ENCODE results near the gene CST7.

The CST7 gene

DNA sequence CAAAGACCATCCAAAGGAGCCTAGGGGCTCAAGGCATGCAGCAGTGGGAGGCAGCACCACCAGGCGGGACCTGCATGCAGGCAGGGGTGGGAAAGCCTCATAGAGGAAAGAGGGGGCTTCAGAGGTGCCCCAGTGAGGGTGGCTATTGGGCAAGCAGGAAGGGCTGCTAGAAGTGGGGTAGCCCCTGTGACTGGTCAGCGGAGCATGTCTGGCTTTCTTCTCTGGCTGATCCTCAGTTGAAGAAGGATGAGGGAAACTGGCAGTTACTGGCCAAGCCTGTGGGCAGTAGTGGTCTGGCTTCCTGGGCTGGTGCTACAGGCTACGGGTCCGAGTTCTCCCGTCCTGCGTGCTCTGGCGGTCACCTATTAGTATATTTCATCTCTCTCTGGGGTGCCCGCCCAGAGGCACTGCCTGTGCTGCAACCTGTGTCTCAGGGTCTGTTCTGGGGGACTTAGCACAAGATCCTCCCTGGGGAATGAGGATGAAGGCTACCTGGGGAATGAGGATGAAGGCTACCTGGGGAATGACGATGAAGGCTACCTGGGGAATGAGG lies 35.9 kb upstream of the CST7 start:
- no peak overlapping the region for H2AFZ ChIP-seq (ENCODE audit: low read depth, low read length)
- peaks cover 8% of the 10 kb centered on the region for H3K9me3 ChIP-seq (ENCODE audit: control insufficient read depth, low read length)
- no peak overlapping the region for H2BK12ac ChIP-seq (ENCODE audit: low read length in 2 of 2)
- H3K14ac ChIP-seq (ENCODE audit: low read length in 2 of 2) = no peak overlapping the region
- 78% methylated on average over 9 of the region's 9 CpGs for WGBS
- H3K23ac ChIP-seq (ENCODE audit: low read length in 2 of 2) = no peak overlapping the region
- H2BK15ac ChIP-seq (ENCODE audit: low read depth, poor library complexity, severe bottlenecking) = no peak overlapping the region
- no peak overlapping the region for H3K18ac ChIP-seq (ENCODE audit: low read depth in 1 of 2, low read length in 2 of 2)
- H3K27ac ChIP-seq (ENCODE audit: low read length, poor library complexity, severe bottlenecking) = no peak overlapping the region
- no peak overlapping the region for H3K4ac ChIP-seq (ENCODE audit: low read depth in 1 of 2, low read length in 2 of 2)
- no peak overlapping the region for H4K91ac ChIP-seq (ENCODE audit: low read length)
- peak overlapping the region; percentile 68 for H2AK5ac ChIP-seq (ENCODE audit: low read length, severe bottlenecking)
- H3K79me1 ChIP-seq (replicated peaks; ENCODE audit: low read length, poor library complexity, severe bottlenecking) = no peaks in the 10 kb centered on the region
- H3K36me3 ChIP-seq (ENCODE audit: control insufficient read depth in 1 of 2, insufficient read depth in 2 of 2, low read depth in 1 of 2, low read length in 2 of 2) = no peaks in the 10 kb centered on the region
- no peak overlapping the region for H3K9ac ChIP-seq (ENCODE audit: low read length)
- H3K4me1 ChIP-seq (ENCODE audit: control insufficient read depth, insufficient read depth, low read depth, low read length) = peaks cover 7% of the 10 kb centered on the region
- H3K27me3 ChIP-seq (ENCODE audit: control insufficient read depth in 1 of 2, insufficient read depth in 1 of 2, low read length in 2 of 2) = peaks cover 45 to 51% of the 10 kb centered on the region in 2 experiments
- H3K4me3 ChIP-seq (ENCODE audit: insufficient read depth in 1 of 2, low read depth in 1 of 2, low read length in 2 of 2) = no peak overlapping the region
- no peak overlapping the region for H4K8ac ChIP-seq (ENCODE audit: low read length)
- no peak overlapping the region for H2BK5ac ChIP-seq (ENCODE audit: low read depth, low read length, poor library complexity, severe bottlenecking)
- no peak overlapping the region for H3K4me2 ChIP-seq (ENCODE audit: low read length, poor library complexity, severe bottlenecking)
- no peak for DNase-seq
- H2BK120ac ChIP-seq (ENCODE audit: low read depth, low read length) = no peak overlapping the region

DNA sequence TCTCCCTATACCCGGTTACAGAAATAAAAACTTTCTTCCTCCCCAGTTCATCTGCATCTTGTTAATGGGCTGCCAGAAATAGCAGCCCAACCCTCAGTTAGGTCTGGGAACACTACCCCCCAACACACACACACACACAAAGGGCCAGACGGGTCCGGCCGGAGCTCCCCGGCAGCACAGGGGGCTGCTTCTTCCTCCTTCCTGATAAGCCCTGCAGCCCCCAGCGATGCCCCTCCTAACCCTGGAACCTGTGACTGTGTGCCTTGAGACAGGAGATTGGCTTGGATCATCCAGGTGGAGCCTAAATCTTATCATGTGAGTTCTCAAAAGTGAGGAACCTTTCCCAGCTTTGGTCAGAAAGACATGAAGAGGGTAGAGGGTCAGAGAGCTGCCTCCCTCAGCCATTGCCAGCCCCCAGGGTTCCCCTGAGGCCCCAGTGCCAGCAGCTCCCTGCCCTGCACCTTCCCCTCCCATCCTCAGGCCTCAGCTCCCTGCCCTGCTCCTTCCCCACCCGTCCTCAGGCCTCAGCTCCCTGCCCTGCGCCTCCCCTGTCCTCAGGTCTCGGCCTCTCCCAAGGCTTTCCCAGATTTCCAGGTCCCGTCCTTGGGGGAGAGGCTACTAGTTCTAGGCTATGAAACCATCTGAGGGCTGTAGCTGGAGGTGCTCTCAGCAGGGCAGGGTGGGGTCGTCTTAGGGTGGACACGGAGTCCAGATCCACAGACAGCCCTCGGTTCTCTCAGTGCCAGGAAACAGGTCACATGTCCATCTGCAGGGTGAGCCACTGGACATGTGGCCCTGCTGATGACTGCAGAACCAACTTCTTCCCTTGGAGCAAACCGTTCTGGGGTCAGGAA lies 34.5 kb upstream of the CST7 start:
- 79% methylated on average over 9 of the region's 14 CpGs for WGBS

DNA sequence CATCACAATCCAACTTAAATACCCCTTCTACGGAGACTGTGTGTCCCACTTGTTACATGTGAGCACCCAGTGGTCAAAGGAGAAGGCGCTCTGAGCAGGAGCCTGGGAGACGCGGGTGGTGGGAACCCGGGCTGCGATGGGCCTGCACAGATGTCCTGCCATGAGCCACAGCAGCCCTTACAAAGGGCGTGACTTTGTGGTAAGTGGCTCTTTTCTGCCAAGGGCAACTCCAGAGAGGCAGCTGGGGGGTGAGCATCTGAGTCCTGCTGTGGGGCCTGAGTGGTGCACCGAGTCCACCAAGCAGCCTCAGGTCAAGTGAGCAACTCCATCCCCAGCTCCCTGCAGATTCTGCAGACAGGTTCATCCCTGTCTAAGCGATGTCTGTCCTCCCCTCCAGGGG lies 33.6 kb upstream of the CST7 start:
- Histone ChIP-seq H2AFZ (ENCODE audit: low read depth, low read length) (no peak overlapping the region), H3K4me3 (ENCODE audit: insufficient read depth in 1 of 2, low read depth in 1 of 2, low read length in 2 of 2) (no peak overlapping the region), H2BK120ac (ENCODE audit: low read depth, low read length) (no peak overlapping the region), H3K27me3 (ENCODE audit: control insufficient read depth in 1 of 2, insufficient read depth in 1 of 2, low read length in 2 of 2) (peaks cover 43 to 65% of the 10 kb centered on the region in 2 experiments), H3K4me2 (ENCODE audit: low read length, poor library complexity, severe bottlenecking) (no peak overlapping the region), H3K14ac (ENCODE audit: low read length in 2 of 2) (no peak overlapping the region), H2BK5ac (ENCODE audit: low read depth, low read length, poor library complexity, severe bottlenecking) (no peak overlapping the region), H3K23ac (ENCODE audit: low read length in 2 of 2) (no peak overlapping the region), H2AK5ac (ENCODE audit: low read length, severe bottlenecking) (no peak overlapping the region), H2BK15ac (ENCODE audit: low read depth, poor library complexity, severe bottlenecking) (no peak overlapping the region), H3K18ac (ENCODE audit: low read depth in 1 of 2, low read length in 2 of 2) (no peak overlapping the region), H3K9ac (ENCODE audit: low read length) (no peak overlapping the region), H3K4ac (ENCODE audit: low read depth in 1 of 2, low read length in 2 of 2) (no peak overlapping the region), H4K91ac (ENCODE audit: low read length) (no peak overlapping the region), H3K27ac (ENCODE audit: low read length, poor library complexity, severe bottlenecking) (no peak overlapping the region), H3K9me3 (ENCODE audit: control insufficient read depth, low read length) (no peaks in the 10 kb centered on the region), H2BK12ac (ENCODE audit: low read length in 2 of 2) (no peak overlapping the region), H3K4me1 (ENCODE audit: control insufficient read depth, insufficient read depth, low read depth, low read length) (peaks cover 15% of the 10 kb centered on the region), H3K36me3 (ENCODE audit: control insufficient read depth in 1 of 2, insufficient read depth in 2 of 2, low read depth in 1 of 2, low read length in 2 of 2) (no peaks in the 10 kb centered on the region), H3K79me1 (replicated peaks; ENCODE audit: low read length, poor library complexity, severe bottlenecking) (no peaks in the 10 kb centered on the region), H4K8ac (ENCODE audit: low read length) (no peak overlapping the region)
- WGBS = 92% methylated on average over 9 of the region's 9 CpGs
- DNase-seq = no peak

More for the DNA sequence above, 34.5 kb upstream of the CST7 start:
- no peaks in the 10 kb centered on the region for H3K79me1 ChIP-seq (replicated peaks; ENCODE audit: low read length, poor library complexity, severe bottlenecking)
- no peak overlapping the region for H3K9ac ChIP-seq (ENCODE audit: low read length)
- no peak overlapping the region for H3K14ac ChIP-seq (ENCODE audit: low read length in 2 of 2)
- no peak overlapping the region for H2BK12ac ChIP-seq (ENCODE audit: low read length in 2 of 2)
- no peak overlapping the region for H3K18ac ChIP-seq (ENCODE audit: low read depth in 1 of 2, low read length in 2 of 2)
- no peak for DNase-seq
- no peak overlapping the region for H4K8ac ChIP-seq (ENCODE audit: low read length)
- H3K36me3 ChIP-seq (ENCODE audit: control insufficient read depth in 1 of 2, insufficient read depth in 2 of 2, low read depth in 1 of 2, low read length in 2 of 2) = no peaks in the 10 kb centered on the region
- no peaks in the 10 kb centered on the region for H3K9me3 ChIP-seq (ENCODE audit: control insufficient read depth, low read length)
- H2AFZ ChIP-seq (ENCODE audit: low read depth, low read length) = no peak overlapping the region
- no peak overlapping the region for H3K4ac ChIP-seq (ENCODE audit: low read depth in 1 of 2, low read length in 2 of 2)
- H3K27me3 ChIP-seq (ENCODE audit: control insufficient read depth in 1 of 2, insufficient read depth in 1 of 2, low read length in 2 of 2) = peaks cover 45 to 57% of the 10 kb centered on the region in 2 experiments
- H3K23ac ChIP-seq (ENCODE audit: low read length in 2 of 2) = no peak overlapping the region
- H3K4me3 ChIP-seq (ENCODE audit: insufficient read depth in 1 of 2, low read depth in 1 of 2, low read length in 2 of 2) = no peak overlapping the region
- peaks cover 12% of the 10 kb centered on the region for H3K4me1 ChIP-seq (ENCODE audit: control insufficient read depth, insufficient read depth, low read depth, low read length)
- H3K4me2 ChIP-seq (ENCODE audit: low read length, poor library complexity, severe bottlenecking) = no peak overlapping the region
- H2AK5ac ChIP-seq (ENCODE audit: low read length, severe bottlenecking) = no peak overlapping the region
- H2BK120ac ChIP-seq (ENCODE audit: low read depth, low read length) = no peak overlapping the region
- no peak overlapping the region for H4K91ac ChIP-seq (ENCODE audit: low read length)
- no peak overlapping the region for H3K27ac ChIP-seq (ENCODE audit: low read length, poor library complexity, severe bottlenecking)
- no peak overlapping the region for H2BK5ac ChIP-seq (ENCODE audit: low read depth, low read length, poor library complexity, severe bottlenecking)
- H2BK15ac ChIP-seq (ENCODE audit: low read depth, poor library complexity, severe bottlenecking) = no peak overlapping the region

DNA sequence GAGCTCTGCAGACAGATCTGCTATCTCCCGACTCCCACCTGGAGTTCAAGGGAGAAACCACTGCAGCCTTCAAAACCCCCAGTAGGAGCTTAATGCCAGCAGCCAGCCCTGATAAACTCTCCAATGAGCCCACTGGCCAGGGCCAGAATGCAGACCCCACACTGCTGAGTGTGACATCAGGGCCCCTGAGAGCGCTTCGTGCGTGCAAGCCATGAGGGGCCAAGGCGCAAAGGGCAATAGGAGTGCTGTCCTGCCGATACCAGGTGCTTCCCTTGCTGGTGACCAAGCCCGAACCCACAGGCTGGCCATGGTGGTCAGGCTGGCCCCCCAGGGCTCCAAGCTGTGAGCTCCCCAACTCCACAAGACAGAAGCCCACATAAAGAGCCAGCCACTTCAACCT lies 33.2 kb upstream of the CST7 start:
- Histone ChIP-seq H2BK15ac (ENCODE audit: low read depth, poor library complexity, severe bottlenecking) (no peak overlapping the region), H3K36me3 (ENCODE audit: control insufficient read depth in 1 of 2, insufficient read depth in 2 of 2, low read depth in 1 of 2, low read length in 2 of 2) (no peaks in the 10 kb centered on the region), H3K14ac (ENCODE audit: low read length in 2 of 2) (no peak overlapping the region), H3K4me2 (ENCODE audit: low read length, poor library complexity, severe bottlenecking) (no peak overlapping the region), H3K18ac (ENCODE audit: low read depth in 1 of 2, low read length in 2 of 2) (no peak overlapping the region), H2AK5ac (ENCODE audit: low read length, severe bottlenecking) (no peak overlapping the region), H2AFZ (ENCODE audit: low read depth, low read length) (no peak overlapping the region), H3K79me1 (replicated peaks; ENCODE audit: low read length, poor library complexity, severe bottlenecking) (no peaks in the 10 kb centered on the region), H3K4ac (ENCODE audit: low read depth in 1 of 2, low read length in 2 of 2) (no peak overlapping the region), H3K27me3 (ENCODE audit: control insufficient read depth in 1 of 2, insufficient read depth in 1 of 2, low read length in 2 of 2) (peaks cover 38 to 70% of the 10 kb centered on the region in 2 experiments), H3K9ac (ENCODE audit: low read length) (no peak overlapping the region), H3K9me3 (ENCODE audit: control insufficient read depth, low read length) (no peaks in the 10 kb centered on the region), H3K23ac (ENCODE audit: low read length in 2 of 2) (no peak overlapping the region), H3K27ac (ENCODE audit: low read length, poor library complexity, severe bottlenecking) (no peak overlapping the region), H4K8ac (ENCODE audit: low read length) (no peak overlapping the region), H4K91ac (ENCODE audit: low read length) (no peak overlapping the region), H3K4me3 (ENCODE audit: insufficient read depth in 1 of 2, low read depth in 1 of 2, low read length in 2 of 2) (no peak overlapping the region), H2BK120ac (ENCODE audit: low read depth, low read length) (no peak overlapping the region), H2BK12ac (ENCODE audit: low read length in 2 of 2) (no peak overlapping the region), H2BK5ac (ENCODE audit: low read depth, low read length, poor library complexity, severe bottlenecking) (no peak overlapping the region), H3K4me1 (ENCODE audit: control insufficient read depth, insufficient read depth, low read depth, low read length) (peaks cover 18% of the 10 kb centered on the region)
- 91% methylated on average over 7 of the region's 7 CpGs for WGBS
- no peak for DNase-seq

Measured in mesenchymal stem cell (in vitro differentiated cells and primary cell).